Panc1 (cell line): Measurements from ENCODE around the gene GNAI2. TPM values are rescaled to one million over a fixed set of nuclear protein-coding genes. Genes with fewer than 3 reads are reported as not detected.

ENCODE experiments used
- ATAC-seq: fragments of 200-7000 bp; cut with Tn5 transposase; 2 replicates; pipeline ENCODE4 v1.9.1; 2020; ENCODE audit warnings: mild to moderate bottlenecking, moderate library complexity
- BruUV-seq: library from RNA; stranded (reverse); fragments of 400-500 nt; replicated peaks from 2 replicates; lab custom pipeline; 2021; lab: Mats Ljungman, UMichigan
- CTCF ChIA-PET: fragments of 300-600 bp; sonication (Branson Sonifier 250); formaldehyde crosslinking; loops from one replicate; lab custom pipeline; 2022; ENCODE audit warnings: antibody characterized with exemption; lab: Charles Lee
- POLR2A ChIA-PET: fragments of 300-600 bp; sonication (Branson Sonifier 250); formaldehyde crosslinking; loops from one replicate; lab custom pipeline; 2022; ENCODE audit warnings: antibody characterized with exemption; lab: Charles Lee
- DNase-seq: peaks from one replicate; pipeline ENCODE4 v3.0.0-alpha.2; 2010; ENCODE audit warnings: low read depth, low spot score
- H3K27ac ChIP-seq: 2 replicates; pipeline ENCODE4 v1.5.1; 2011; ENCODE audit warnings: mild to moderate bottlenecking, low read length, inconsistent platforms
- H3K27me3 ChIP-seq: fragments of 200-500 bp; sonication (Bioruptor generic); 2 replicates; pipeline ENCODE4 v1.6.0; 2014; ENCODE audit warnings: low read length, inconsistent platforms; ENCODE audit not compliant: control insufficient read depth, insufficient read depth
- H3K36me3 ChIP-seq: fragments of 200-500 bp; sonication (Bioruptor generic); 2 replicates; pipeline ENCODE4 v1.5.1; 2014; ENCODE audit warnings: inconsistent platforms, mild to moderate bottlenecking, low read length, moderate library complexity; ENCODE audit not compliant: control insufficient read depth, insufficient read depth
- H3K4me1 ChIP-seq: 2 replicates; pipeline ENCODE4 v1.5.1; 2011; ENCODE audit warnings: inconsistent platforms, mild to moderate bottlenecking, low read length, moderate library complexity; ENCODE audit not compliant: control insufficient read depth, insufficient read depth
- H3K4me3 ChIP-seq, 2 experiments: 2 replicates each; pipeline ENCODE4 v1.5.1; 2011 to 2012; ENCODE audit warnings: low read depth in 2 of 2, low read length in 2 of 2, mild to moderate bottlenecking in 2 of 2, inconsistent platforms in 1 of 2, moderate library complexity in 1 of 2
- H3K9me3 ChIP-seq: fragments of 200-500 bp; sonication (Bioruptor generic); 2 replicates; pipeline ENCODE4 v1.5.1; 2014; ENCODE audit warnings: low read depth, mild to moderate bottlenecking, inconsistent platforms, low read length, moderate library complexity; ENCODE audit not compliant: control insufficient read depth, insufficient read depth
- POLR2AphosphoS5 ChIP-seq: IDR thresholded peaks from 2 replicates; pipeline ENCODE4 v1.6.1; 2012; ENCODE audit warnings: mild to moderate bottlenecking, low read depth, low read length, moderate library complexity
- SIN3A ChIP-seq: IDR thresholded peaks from 2 replicates; pipeline ENCODE4 v1.6.1; 2012; ENCODE audit warnings: low read depth, mild to moderate bottlenecking, low read length, moderate library complexity, borderline replicate concordance; ENCODE audit not compliant: insufficient read depth
- TCF7L2 ChIP-seq: IDR thresholded peaks from 2 replicates; pipeline ENCODE4 v1.6.1; 2011; ENCODE audit warnings: mild to moderate bottlenecking, low read depth, low read length, inconsistent platforms
- in situ Hi-C: cut with HindIII; loops from 2 replicates; pipeline ENCODE4 v1.10.0; 2016; ENCODE audit warnings: low sequenced_read_pairs, low pct_unique_long_range_greater_than_20kb
- intact Hi-C: fragments of 100-400 bp; cut with micrococcal nuclease; formaldehyde crosslinking; loops from one replicate; pipeline ENCODE4 v1.10.0; 2022; ENCODE audit not compliant: unreplicated experiment
- total RNA-seq: library from RNA; stranded (reverse); gene quantifications from one replicate; pipeline ENCODE4 v1.2.1, GENCODE V29; 2021; ENCODE audit not compliant: unreplicated experiment
- TF ChIP-seq, protein P1 (sequence below): fragments of 450-650 bp; IDR thresholded peaks from 2 replicates; pipeline ENCODE4 v1.5.1; 2017; ENCODE audit warnings: mild to moderate bottlenecking
- TF ChIP-seq, protein P2 (sequence below), 2 experiments: IDR thresholded peaks; 2 replicates each; pipeline ENCODE4 v1.6.1; 2011 to 2012; ENCODE audit warnings: low read depth in 2 of 2, control low read depth in 1 of 2, low read length in 1 of 2, mild to moderate bottlenecking in 1 of 2, moderate library complexity in 1 of 2; ENCODE audit not compliant: insufficient read depth in 1 of 2

The GNAI2 gene
- total RNA-seq, 1 experiment from 2014 or later = 170 TPM

GRCh38 chr3:50203113-50203808 lies 32.7 kb upstream of the GNAI2 start:
- no TSS peak for BruUV-seq
- ChIA-PET POLR2A (interaction anchor here (0.6 kb wide), 1 partner anchor 30 kb away, joined by 3 read pairs; no protein-coding TSS in a partner anchor), CTCF (interaction anchor here (0.8 to 1.6 kb wide), 2 partner anchors 72 to 81 kb away, joined by 3 read pairs; no protein-coding TSS in a partner anchor)
- Histone ChIP-seq H3K4me3 (no peak overlapping the region), H3K9me3 (no peaks in the 10 kb centered on the region), H3K36me3 (no peaks in the 10 kb centered on the region), H3K27ac (no peak overlapping the region), H3K4me1 (no peaks in the 10 kb centered on the region; the same call in 1 of the 2 replicates), H3K27me3 (no peaks in the 10 kb centered on the region)
- no peak for TF ChIP-seq SIN3A
- no peak for DNase-seq
- intact Hi-C loops = no loop called here
- ATAC-seq = no peak
- in situ Hi-C loops = no loop called here

DNA sequence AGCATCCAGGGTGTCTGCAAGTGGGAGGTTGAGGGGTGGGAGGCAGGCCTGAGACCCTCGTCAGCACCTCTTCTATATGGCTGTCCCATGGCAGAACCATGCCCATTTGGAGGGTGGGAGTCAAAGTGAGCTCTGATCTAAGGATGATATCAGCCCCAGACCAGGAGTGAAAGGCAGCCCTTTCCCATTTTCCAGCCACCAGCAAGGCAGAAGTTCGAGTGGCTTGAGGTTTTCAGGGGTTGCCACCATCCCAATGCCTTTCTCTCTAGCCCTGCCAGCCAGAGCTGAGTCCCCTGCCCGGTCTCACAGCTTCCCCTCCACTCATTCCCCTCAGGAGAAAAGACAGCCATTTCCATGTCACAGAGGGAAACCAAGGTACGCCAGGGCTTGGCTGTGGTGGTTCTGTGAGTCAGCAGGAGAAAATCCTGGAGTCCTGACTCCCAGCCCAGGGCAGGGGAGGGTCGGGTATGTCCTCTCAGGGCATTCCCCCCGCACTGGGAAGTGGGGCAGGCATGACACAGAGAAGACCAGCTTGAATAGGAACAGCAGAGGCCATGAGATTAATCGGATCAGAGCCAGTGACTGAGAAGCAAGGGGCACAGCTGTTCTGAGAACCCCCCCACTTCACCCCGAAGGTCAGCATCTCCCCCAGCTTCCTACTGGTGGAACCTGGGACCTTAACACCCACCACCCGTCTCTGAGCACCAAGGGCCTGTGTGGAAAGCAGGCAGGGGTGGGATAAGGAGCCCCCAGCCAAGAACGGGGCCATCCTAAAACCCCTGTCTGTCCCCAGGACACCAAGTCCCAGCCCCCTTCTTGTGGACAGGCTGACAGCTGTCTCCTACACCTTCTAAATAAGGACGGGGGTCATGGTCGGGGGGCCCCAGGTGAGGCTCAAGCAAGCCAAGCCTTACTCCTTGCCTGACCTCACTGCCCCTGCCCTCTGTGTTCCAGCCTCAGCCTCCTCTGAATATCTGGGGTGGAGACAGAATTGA lies 31.9 kb upstream of the GNAI2 start:
- in situ Hi-C loops = no loop called here
- H3K4me3 ChIP-seq = no peak overlapping the region
- TF ChIP-seq TCF7L2 = no peak
- TF ChIP-seq SIN3A = no peak
- no peak for TF ChIP-seq POLR2AphosphoS5
- TF ChIP-seq, protein P1, sequence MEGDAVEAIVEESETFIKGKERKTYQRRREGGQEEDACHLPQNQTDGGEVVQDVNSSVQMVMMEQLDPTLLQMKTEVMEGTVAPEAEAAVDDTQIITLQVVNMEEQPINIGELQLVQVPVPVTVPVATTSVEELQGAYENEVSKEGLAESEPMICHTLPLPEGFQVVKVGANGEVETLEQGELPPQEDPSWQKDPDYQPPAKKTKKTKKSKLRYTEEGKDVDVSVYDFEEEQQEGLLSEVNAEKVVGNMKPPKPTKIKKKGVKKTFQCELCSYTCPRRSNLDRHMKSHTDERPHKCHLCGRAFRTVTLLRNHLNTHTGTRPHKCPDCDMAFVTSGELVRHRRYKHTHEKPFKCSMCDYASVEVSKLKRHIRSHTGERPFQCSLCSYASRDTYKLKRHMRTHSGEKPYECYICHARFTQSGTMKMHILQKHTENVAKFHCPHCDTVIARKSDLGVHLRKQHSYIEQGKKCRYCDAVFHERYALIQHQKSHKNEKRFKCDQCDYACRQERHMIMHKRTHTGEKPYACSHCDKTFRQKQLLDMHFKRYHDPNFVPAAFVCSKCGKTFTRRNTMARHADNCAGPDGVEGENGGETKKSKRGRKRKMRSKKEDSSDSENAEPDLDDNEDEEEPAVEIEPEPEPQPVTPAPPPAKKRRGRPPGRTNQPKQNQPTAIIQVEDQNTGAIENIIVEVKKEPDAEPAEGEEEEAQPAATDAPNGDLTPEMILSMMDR = no peak
- TF ChIP-seq, protein P2, sequence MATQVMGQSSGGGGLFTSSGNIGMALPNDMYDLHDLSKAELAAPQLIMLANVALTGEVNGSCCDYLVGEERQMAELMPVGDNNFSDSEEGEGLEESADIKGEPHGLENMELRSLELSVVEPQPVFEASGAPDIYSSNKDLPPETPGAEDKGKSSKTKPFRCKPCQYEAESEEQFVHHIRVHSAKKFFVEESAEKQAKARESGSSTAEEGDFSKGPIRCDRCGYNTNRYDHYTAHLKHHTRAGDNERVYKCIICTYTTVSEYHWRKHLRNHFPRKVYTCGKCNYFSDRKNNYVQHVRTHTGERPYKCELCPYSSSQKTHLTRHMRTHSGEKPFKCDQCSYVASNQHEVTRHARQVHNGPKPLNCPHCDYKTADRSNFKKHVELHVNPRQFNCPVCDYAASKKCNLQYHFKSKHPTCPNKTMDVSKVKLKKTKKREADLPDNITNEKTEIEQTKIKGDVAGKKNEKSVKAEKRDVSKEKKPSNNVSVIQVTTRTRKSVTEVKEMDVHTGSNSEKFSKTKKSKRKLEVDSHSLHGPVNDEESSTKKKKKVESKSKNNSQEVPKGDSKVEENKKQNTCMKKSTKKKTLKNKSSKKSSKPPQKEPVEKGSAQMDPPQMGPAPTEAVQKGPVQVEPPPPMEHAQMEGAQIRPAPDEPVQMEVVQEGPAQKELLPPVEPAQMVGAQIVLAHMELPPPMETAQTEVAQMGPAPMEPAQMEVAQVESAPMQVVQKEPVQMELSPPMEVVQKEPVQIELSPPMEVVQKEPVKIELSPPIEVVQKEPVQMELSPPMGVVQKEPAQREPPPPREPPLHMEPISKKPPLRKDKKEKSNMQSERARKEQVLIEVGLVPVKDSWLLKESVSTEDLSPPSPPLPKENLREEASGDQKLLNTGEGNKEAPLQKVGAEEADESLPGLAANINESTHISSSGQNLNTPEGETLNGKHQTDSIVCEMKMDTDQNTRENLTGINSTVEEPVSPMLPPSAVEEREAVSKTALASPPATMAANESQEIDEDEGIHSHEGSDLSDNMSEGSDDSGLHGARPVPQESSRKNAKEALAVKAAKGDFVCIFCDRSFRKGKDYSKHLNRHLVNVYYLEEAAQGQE (IDR thresholded peaks at IDR 0.05; ENCODE audit: insufficient read depth in 1 of 2, low read depth in 2 of 2, low read length in 1 of 2) = no peak
- H3K36me3 ChIP-seq = no peaks in the 10 kb centered on the region
- no peaks in the 10 kb centered on the region for H3K27me3 ChIP-seq
- ATAC-seq (no peak), DNase-seq (no peak)
- no peaks in the 10 kb centered on the region for H3K9me3 ChIP-seq
- ChIA-PET POLR2A (interaction anchor here (0.6 kb wide), 1 partner anchor 31 kb away, joined by 3 read pairs; no protein-coding TSS in a partner anchor), CTCF (interaction anchor here (0.8 to 1.6 kb wide), 2 partner anchors 71 to 82 kb away, joined by 3 read pairs; no protein-coding TSS in a partner anchor)
- H3K4me1 ChIP-seq = no peaks in the 10 kb centered on the region; the same call in 1 of the 2 replicates
- no TSS peak for BruUV-seq
- intact Hi-C loops = no loop called here
- H3K27ac ChIP-seq = no peak overlapping the region
